BLaER1 treated with 17β-estradiol and CSF1 and Interleukin-3, amounts not matched to agents 10 nM and 100 nM (cell line): ENCODE data around the gene WDR33.
A peak's percentile ranks its signal among the peaks of the same experiment; 100 is the strongest.
"Not testable (repeated sequence)": the region's sequence is repeated elsewhere in the genome, so short reads cannot be mapped to it uniquely, and the experiment has no call there.

Source experiments
- H3K27ac ChIP-seq, 11 experiments: shearing (Covaris generic); formaldehyde crosslinking; 2 replicates each; pipeline ENCODE4 v1.8.1; 2022
- H3K27me3 ChIP-seq, 11 experiments: shearing (Covaris generic); formaldehyde crosslinking; 2 replicates each; pipeline ENCODE4 v1.8.1; 2022
- H3K36me3 ChIP-seq, 11 experiments: shearing (Covaris generic); formaldehyde crosslinking; 2 replicates each; pipeline ENCODE4 v1.8.1; 2022
- H3K4me1 ChIP-seq, 10 experiments: shearing (Covaris generic); formaldehyde crosslinking; 2 replicates each; pipeline ENCODE4 v1.8.1; 2022
- H3K4me2 ChIP-seq, 11 experiments: shearing (Covaris generic); formaldehyde crosslinking; 2 replicates each; pipeline ENCODE4 v1.8.1; 2022
- H3K4me3 ChIP-seq, 10 experiments: shearing (Covaris generic); formaldehyde crosslinking; 2 replicates each; pipeline ENCODE4 v1.8.1; 2022
- H3K9ac ChIP-seq, 11 experiments: shearing (Covaris generic); formaldehyde crosslinking; 2 replicates each; pipeline ENCODE4 v1.8.1; 2022
- H3K9me3 ChIP-seq, 11 experiments: shearing (Covaris generic); formaldehyde crosslinking; replicated peaks in 1 of 11; 2 replicates each; pipeline ENCODE4 v1.8.1; 2022
- H4K20me1 ChIP-seq, 11 experiments: shearing (Covaris generic); formaldehyde crosslinking; 2 replicates each; pipeline ENCODE4 v1.8.1; 2022
- Cebpa-rat ChIP-seq, 11 experiments: shearing (Covaris generic); IDR thresholded peaks; 2 replicates each; pipeline ENCODE4 v1.8.1; 2022

The WDR33 gene

GRCh38 chr2:127762846-127763245 lies 48.1 kb downstream of the WDR33 start:
- H4K20me1 ChIP-seq: peaks cover 0 to 37% (median 0%) of the 10 kb centered on the region in 11 experiments; a peak in 4 of 22 replicates
- TF ChIP-seq Cebpa-rat (IDR thresholded peaks at IDR 0.05): no peak
- no peaks in the 10 kb centered on the region for H3K9me3 ChIP-seq
- no peaks in the 10 kb centered on the region for H3K4me1 ChIP-seq
- H3K27me3 ChIP-seq: no peaks in the 10 kb centered on the region
- no peak overlapping the region for H3K9ac ChIP-seq
- no peak overlapping the region for H3K4me2 ChIP-seq
- H3K36me3 ChIP-seq: peaks cover 85 to 100% (median 97%) of the 10 kb centered on the region in 11 experiments
- H3K4me3 ChIP-seq: no peak overlapping the region
- no peak overlapping the region for H3K27ac ChIP-seq

DNA sequence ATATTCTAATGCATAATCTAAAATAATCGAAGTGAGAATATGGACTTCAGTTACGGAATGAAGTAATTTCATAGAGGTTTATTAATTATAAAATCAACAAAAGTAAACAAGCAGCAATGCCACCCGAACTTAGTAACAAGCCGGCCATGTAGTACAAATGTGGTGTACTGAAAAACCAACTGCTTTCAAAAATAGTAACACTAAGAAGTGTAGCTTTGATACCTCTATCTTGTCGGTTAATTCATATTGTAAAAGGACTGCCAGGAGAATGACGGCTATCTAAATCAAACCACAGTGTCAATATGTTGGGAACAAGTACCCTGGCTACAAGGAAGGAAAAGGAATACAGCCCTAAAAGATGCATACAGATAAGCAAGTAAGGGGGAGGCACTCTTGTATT lies 48.5 kb downstream of the WDR33 start:
- Histone ChIP-seq H3K4me2 (no peak overlapping the region), H4K20me1 (peaks cover 0 to 33% (median 0%) of the 10 kb centered on the region in 11 experiments; a peak in 4 of 22 replicates), H3K4me1 (no peaks in the 10 kb centered on the region), H3K36me3 (peaks cover 82 to 100% (median 94%) of the 10 kb centered on the region in 11 experiments), H3K9ac (no peak overlapping the region), H3K4me3 (no peak overlapping the region), H3K27me3 (no peaks in the 10 kb centered on the region), H3K9me3 (no peaks in the 10 kb centered on the region), H3K27ac (no peak overlapping the region)
- no peak for TF ChIP-seq Cebpa-rat (IDR thresholded peaks at IDR 0.05)

GRCh38 chr2:127759931-127760330 lies 51.0 kb downstream of the WDR33 start:
- no peak overlapping the region for H3K4me2 ChIP-seq
- H3K4me1 ChIP-seq: no peaks in the 10 kb centered on the region
- no peak overlapping the region for H3K27ac ChIP-seq
- no peaks in the 10 kb centered on the region for H3K27me3 ChIP-seq
- H4K20me1 ChIP-seq: peaks cover 0 to 12% (median 0%) of the 10 kb centered on the region in 11 experiments; a peak in 2 of 22 replicates
- H3K9me3 ChIP-seq: no peaks in the 10 kb centered on the region
- H3K4me3 ChIP-seq: no peak overlapping the region
- H3K36me3 ChIP-seq: peaks cover 75 to 99% (median 88%) of the 10 kb centered on the region in 11 experiments
- no peak for TF ChIP-seq Cebpa-rat (IDR thresholded peaks at IDR 0.05)
- H3K9ac ChIP-seq: no peak overlapping the region

GRCh38 chr2:127754186-127754585 lies 56.8 kb downstream of the WDR33 start:
- no peak overlapping the region for H3K9ac ChIP-seq
- TF ChIP-seq Cebpa-rat (IDR thresholded peaks at IDR 0.05): no peak
- no peak overlapping the region for H3K4me2 ChIP-seq
- no peaks in the 10 kb centered on the region for H3K9me3 ChIP-seq
- H3K4me3 ChIP-seq: no peak overlapping the region
- peaks cover 31 to 93% (median 57%) of the 10 kb centered on the region in 11 experiments; a peak in 20 of 22 replicates for H3K36me3 ChIP-seq
- H3K4me1 ChIP-seq: peaks cover 0 to 12% (median 6%) of the 10 kb centered on the region in 10 experiments; a peak in 10 of 20 replicates
- no peak overlapping the region for H3K27ac ChIP-seq
- H3K27me3 ChIP-seq: no peaks in the 10 kb centered on the region
- peaks cover 0 to 11% (median 0%) of the 10 kb centered on the region in 11 experiments; a peak in 5 of 22 replicates for H4K20me1 ChIP-seq

GRCh38 chr2:127753374-127753773 lies 57.6 kb downstream of the WDR33 start:
- Histone ChIP-seq H3K4me3 (no peak overlapping the region), H3K9me3 (no peaks in the 10 kb centered on the region), H3K27ac (no peak overlapping the region), H3K36me3 (peaks cover 26 to 93% (median 57%) of the 10 kb centered on the region in 11 experiments; a peak in 21 of 22 replicates), H3K27me3 (no peaks in the 10 kb centered on the region), H3K4me1 (peaks cover 0 to 13% (median 6%) of the 10 kb centered on the region in 10 experiments; a peak in 10 of 20 replicates), H3K4me2 (no peak overlapping the region), H4K20me1 (peaks cover 0 to 14% (median 0%) of the 10 kb centered on the region in 11 experiments; a peak in 5 of 22 replicates), H3K9ac (no peak overlapping the region)
- TF ChIP-seq Cebpa-rat (IDR thresholded peaks at IDR 0.05): no peak

DNA sequence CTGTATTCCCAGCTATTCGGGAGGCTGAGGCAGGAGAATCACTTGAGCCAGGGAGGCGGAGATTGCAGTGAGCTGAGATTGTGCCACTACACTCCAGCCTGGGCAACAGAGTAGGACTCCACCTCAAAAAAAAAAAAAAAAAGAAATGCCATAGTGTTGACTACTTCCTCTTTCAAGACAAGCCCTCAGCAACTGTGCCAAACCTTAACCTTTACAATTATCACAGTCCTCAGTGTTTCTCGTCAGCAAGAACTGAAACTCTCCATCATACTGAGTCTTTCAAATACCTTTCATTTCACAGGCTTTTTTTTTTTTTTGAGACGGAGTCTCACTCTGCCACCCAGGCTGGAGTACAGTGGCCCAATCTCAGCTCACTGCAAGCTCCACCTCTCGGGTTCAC lies 61.4 kb downstream of the WDR33 start:
- H3K36me3 ChIP-seq: peaks cover 38 to 94% (median 67%) of the 10 kb centered on the region in 11 experiments
- peaks cover 0 to 13% (median 6%) of the 10 kb centered on the region in 10 experiments; a peak in 10 of 20 replicates for H3K4me1 ChIP-seq
- H3K4me3 ChIP-seq, H3K9me3 ChIP-seq, H3K27ac ChIP-seq, H3K9ac ChIP-seq, H3K27me3 ChIP-seq: not testable (repeated sequence)
- peaks cover 0 to 15% (median 0%) of the 10 kb centered on the region in 11 experiments; a peak in 5 of 22 replicates for H4K20me1 ChIP-seq
- H3K4me2 ChIP-seq: peak overlapping the region in 5 of 11 experiments; percentile 2 to 54 (median 37); a peak in 7 of 22 replicates

- Histone ChIP-seq H3K4me3 (no peak overlapping the region), H3K9me3 (no peaks in the 10 kb centered on the region), H4K20me1 (peaks cover 0 to 15% (median 0%) of the 10 kb centered on the region in 11 experiments; a peak in 5 of 22 replicates), H3K9ac (no peak overlapping the region), H3K4me2 (no peak overlapping the region), H3K27ac (no peak overlapping the region), H3K4me1 (peaks cover 0 to 13% (median 6%) of the 10 kb centered on the region in 10 experiments; a peak in 10 of 20 replicates), H3K27me3 (no peaks in the 10 kb centered on the region), H3K36me3 (peaks cover 43 to 87% (median 72%) of the 10 kb centered on the region in 11 experiments)
- TF ChIP-seq Cebpa-rat (IDR thresholded peaks at IDR 0.05): no peak
These were observed 63.4 kb downstream of the WDR33 start for GRCh38 chr2:127747621-127748020.

GRCh38 chr2:127743477-127744026 lies 67.4 kb downstream of the WDR33 start:
- Histone ChIP-seq H3K4me1 (peaks cover 0 to 6% (median 0%) of the 10 kb centered on the region in 10 experiments; a peak in 2 of 20 replicates), H3K36me3 (peaks cover 53 to 90% (median 72%) of the 10 kb centered on the region in 11 experiments; a peak in 21 of 22 replicates), H4K20me1 (peaks cover 0 to 5% (median 0%) of the 10 kb centered on the region in 11 experiments; a peak in 2 of 22 replicates), H3K4me3 (no peak overlapping the region), H3K9ac (no peak overlapping the region), H3K27me3 (no peaks in the 10 kb centered on the region), H3K9me3 (no peaks in the 10 kb centered on the region), H3K27ac (no peak overlapping the region), H3K4me2 (no peak overlapping the region)
- no peak for TF ChIP-seq Cebpa-rat (IDR thresholded peaks at IDR 0.05)

GRCh38 chr2:127740665-127741288 lies 70.2 kb downstream of the WDR33 start:
- H3K27ac ChIP-seq: no peak overlapping the region
- no peaks in the 10 kb centered on the region for H3K27me3 ChIP-seq
- peak in 2 of 11 experiments; percentile 37 to 45; a peak in 3 of 22 replicates for TF ChIP-seq Cebpa-rat (IDR thresholded peaks at IDR 0.05)
- no peak overlapping the region for H3K9ac ChIP-seq
- peaks cover 50 to 90% (median 71%) of the 10 kb centered on the region in 11 experiments; a peak in 21 of 22 replicates for H3K36me3 ChIP-seq
- peaks cover 0 to 12% (median 0%) of the 10 kb centered on the region in 11 experiments; a peak in 1 of 22 replicates for H4K20me1 ChIP-seq
- no peaks in the 10 kb centered on the region for H3K9me3 ChIP-seq
- H3K4me2 ChIP-seq: no peak overlapping the region
- H3K4me1 ChIP-seq: peaks cover 0 to 6% (median 0%) of the 10 kb centered on the region in 10 experiments; a peak in 2 of 20 replicates
- H3K4me3 ChIP-seq: no peak overlapping the region
